ENCODE measurements around the gene KHK.

GRCh38 chr2:27096748-27097297 lies 10.3 kb downstream of the KHK start:
- TF ChIP-seq CTCF (IDR thresholded peaks at IDR 0.05): no peak
- TF ChIP-seq POLR2A (IDR thresholded peaks at IDR 0.05): no peak
- TF ChIP-seq POLR2AphosphoS5 (IDR thresholded peaks at IDR 0.05; ENCODE audit: insufficient read depth in 1 of 2, low read depth in 1 of 2): no peak
